HG02970 (cell line): ENCODE data around the gene WEE2.
"Not testable (repeated sequence)": the region's sequence is repeated elsewhere in the genome, so short reads cannot be mapped to it uniquely, and the experiment has no call there.

Experiments used
- ATAC-seq: cut with Tn5 transposase; IDR thresholded peaks from one replicate; pipeline ENCODE4 v1.9.1; 2021; ENCODE audit warnings: mild to moderate bottlenecking, moderate library complexity, moderate number of reproducible peaks; ENCODE audit not compliant: unreplicated experiment, low FRiP score

WEE2 gene

GRCh38 chr7:141689072-141689825, 18.9 kb upstream of the WEE2 start:
- not testable (repeated sequence) for ATAC-seq

DNA sequence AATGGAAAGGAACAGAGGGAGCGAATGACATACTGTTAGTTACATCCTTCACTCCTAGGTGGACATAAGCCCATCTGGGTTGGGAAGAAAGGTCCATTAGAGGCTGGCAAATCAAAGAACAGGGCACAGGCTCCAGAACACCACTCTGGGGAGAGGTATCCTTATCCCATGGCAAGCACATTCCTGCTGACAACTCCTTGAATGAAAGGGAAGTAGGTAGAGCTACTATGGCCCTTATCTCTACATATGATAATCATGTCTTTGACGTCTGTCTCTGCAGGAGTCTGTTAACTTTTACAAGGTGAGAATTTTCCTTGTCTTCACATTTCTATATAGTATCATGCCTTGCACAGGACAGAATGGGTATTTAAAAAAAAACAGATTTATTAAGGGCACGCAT, 16.6 kb upstream of the WEE2 start:
- ATAC-seq: no peak

DNA sequence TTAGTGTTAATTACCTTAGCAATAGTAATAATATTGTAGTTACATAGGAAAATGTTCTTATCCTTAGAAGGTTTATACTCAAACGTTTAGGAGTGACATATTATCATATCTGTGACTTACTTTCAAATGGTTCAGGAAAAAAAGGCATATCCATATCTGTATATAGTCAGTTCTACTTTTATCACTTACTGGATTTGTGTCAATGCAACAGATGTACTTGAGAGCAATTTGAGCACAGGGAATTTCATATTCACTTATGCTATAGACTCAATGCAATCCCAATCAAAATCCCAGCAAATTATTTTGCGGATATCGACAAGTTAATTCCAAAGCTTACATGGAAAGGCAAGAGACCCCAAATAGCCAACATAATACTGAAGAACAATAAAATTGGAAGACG, 16.2 kb upstream of the WEE2 start:
- no peak for ATAC-seq

GRCh38 chr7:141693082-141693481, 15.1 kb upstream of the WEE2 start:
- no peak for ATAC-seq

DNA sequence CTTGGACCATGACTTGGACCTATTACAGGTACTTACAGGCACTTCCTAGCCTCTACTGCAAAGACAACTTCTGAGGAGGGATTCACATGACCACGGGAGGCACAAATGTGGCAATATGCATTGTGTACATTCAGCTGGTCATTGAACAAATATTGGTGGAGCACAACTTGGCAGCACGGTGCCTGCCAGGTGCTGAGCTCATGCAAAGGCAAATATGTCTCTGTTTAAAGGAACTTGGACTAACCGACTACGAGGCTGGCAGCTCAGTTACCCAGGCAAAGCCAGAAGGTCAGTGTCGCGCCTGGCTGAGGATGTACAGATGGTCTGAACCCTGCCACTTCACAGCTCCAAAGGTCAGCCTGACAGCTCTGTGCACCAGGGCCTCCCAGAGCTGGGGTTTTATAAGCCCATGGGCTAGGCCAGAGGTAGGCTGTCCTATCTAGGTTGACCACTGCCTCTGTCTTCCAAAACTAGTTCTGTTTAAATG, 12.3 kb upstream of the WEE2 start:
- ATAC-seq: no peak

- no peak for ATAC-seq
These were observed 11.8 kb upstream of the WEE2 start for GRCh38 chr7:141696348-141696747.

- ATAC-seq: no peak
These were observed 10.8 kb upstream of the WEE2 start for GRCh38 chr7:141697211-141697871.

DNA sequence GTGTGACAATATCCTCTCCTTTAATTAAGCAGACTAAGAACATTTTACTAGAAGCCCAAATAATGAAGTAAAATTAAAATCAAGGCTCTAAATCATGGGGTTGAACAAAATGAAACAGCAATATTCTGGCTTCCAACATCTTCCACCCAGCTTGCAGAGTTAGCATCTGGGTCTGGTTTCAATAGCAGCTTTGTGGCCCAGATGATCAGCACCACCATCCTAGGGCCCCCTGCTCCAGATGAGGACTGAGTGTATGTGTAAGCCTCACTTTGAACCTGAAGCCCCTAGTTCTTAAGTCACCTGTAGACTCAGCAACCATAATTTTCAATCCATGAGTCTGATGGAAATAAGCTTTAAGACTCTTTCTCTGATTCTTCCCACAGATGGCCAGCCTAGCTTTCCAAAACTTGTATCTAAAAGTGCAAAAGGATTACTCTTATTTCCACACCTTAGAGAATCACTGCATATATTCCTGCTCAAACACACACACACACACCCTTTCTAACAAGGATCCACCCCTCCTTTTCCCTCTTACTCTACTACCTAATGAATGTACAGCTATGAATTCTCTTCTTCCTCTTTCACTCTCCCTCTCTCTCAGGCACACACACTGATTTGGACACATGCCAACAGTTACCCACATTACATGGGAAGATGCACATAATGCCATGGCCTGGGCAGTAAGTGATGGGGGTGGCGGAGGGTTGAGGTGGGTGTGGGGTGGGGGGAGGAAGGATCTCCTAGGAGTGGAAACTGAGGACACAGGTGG, 9.7 kb upstream of the WEE2 start:
- ATAC-seq: no peak

DNA sequence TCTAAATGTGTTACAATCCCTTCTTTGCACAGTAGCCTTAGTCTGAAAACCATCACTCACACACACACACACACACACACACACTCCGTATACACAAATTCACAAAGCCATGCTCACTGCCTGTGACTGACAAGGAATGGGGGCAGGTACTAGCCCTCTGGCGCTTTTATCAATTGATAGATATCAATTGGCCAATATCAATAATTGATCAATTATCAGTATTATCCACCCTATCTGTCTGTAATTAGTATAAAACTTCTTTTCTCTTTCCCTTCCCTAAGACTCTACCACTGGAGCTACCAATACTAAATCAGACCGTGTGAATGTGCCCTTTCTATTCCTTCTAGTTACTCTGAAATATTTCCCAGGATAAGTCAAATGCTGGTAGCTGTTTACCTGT, 8.3 kb upstream of the WEE2 start:
- ATAC-seq: no peak

DNA sequence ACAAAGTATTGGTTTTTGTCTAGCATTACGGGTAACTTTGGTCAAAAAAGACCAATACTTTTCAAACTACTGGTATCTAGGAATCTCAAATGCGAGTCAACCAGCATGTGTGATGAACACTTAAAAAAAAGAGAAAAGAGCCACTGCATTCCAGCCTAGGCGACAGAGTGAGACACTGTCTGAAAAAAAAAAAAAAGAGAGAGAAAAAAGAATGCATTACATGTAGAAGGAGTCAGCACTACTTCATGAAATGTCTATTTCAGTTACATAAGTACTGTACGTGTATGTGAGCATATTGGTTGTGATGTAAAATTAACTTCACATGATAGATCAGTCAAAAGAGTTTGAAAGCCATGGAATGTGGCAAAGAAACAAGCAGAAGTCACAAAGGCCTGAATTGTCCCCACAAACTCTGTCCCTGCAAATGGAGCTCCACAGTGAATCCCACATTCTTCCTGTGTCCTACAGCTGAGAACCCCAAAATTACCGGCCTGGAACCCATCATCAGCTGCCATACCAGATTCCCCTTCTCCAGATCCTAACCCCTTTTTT, 7.8 kb upstream of the WEE2 start:
- no peak for ATAC-seq

- ATAC-seq: no peak
These were observed 7.2 kb upstream of the WEE2 start for GRCh38 chr7:141700848-141701371.

DNA sequence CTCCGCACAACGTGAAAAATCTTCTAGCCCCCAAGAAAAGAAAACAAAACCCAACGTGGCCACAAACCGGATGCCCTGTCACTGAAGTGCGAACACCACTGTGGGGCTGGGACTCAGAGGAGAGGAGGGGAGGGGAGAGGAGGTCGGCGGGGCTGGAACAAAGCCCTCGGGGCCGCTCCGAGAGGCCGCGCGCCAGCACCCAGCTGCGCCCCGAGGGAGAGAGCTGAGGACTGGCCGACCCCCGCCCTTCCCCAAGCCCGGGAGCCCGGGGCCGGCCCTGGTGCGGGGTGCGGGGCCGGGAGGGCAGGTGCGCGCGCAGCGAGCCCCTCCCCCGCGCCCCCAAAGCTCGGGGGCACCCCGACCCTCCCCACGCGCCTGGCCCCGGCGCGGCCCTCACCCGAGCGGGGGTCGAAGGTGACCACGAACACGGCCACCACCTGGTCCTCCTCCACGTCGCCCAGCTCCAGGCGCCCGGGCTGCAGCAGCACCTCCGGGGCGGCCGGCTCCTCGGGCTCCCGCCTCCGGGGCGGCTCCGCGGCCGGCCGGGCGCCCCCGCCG, 6.6 kb upstream of the WEE2 start:
- ATAC-seq: peak; percentile 71

DNA sequence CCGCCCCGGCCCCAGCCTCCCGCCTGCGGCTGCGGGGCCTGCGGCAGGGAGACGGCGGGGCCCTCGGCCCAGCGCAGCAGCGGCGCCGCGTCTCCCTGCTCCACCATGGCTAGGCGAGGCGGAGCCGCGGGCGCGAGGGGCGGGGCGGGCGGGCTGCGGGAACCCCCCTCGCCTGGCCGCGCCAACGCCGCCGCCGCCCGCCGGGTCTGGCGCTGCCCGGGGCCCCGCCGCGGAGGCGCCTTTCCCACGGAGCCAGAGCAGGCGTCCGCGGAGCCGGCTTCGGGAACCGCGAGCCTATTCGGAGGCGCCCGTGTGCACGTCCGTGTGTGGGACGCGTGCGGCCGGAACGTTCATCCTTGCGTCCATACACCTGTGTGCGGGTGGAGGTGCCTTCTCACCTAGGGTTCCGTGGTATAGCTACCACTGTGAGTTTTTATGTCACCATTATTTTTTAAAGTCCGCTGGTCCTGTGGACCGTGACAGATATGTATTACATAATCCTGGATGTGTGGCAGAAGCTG, 6.0 kb upstream of the WEE2 start, which contains the start of gene DENND11:
DENND11 (minus strand) TSS at position 120 of the 521 bp plus-strand sequence; CDS start at position 107, 13 bp downstream.
- ATAC-seq: peak; percentile 78

DNA sequence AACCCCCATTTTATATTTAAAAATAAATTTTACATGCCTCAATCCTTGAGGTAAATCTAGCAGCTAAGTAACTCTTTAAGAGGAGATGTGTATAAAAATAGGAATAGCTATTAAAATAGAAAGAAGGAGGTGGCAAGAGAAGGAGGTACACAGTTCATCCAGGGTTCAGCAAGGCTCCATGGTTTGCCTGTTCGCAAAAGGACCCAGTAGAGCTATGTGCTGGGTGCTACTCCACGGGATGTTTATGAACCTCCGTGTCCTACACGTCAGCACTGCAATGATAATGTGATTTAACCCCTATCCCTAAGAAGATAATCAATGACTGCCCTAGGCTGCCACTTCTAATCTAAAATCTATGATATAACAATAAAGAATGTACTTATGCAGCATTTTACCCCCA, 5.3 kb upstream of the WEE2 start:
- ATAC-seq: no peak

DNA sequence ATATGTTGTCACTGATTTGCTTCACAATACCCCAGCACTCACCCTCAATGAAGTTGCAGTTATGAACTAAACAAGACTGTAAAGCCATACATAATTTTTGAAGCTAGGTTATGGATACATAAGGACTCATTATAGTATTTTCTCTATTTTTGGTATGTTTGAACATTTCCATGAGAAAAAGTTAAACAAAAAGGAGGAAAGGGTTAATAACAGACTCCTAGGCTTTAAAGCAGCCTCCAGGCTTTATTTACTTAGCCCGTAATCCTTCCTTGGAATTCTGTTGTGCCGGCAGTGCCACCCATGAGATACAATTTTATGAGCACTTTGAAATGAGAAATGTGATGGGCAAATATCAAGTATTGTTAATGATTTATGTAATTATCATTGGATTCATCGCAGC, 4.0 kb upstream of the WEE2 start:
- ATAC-seq: no peak

DNA sequence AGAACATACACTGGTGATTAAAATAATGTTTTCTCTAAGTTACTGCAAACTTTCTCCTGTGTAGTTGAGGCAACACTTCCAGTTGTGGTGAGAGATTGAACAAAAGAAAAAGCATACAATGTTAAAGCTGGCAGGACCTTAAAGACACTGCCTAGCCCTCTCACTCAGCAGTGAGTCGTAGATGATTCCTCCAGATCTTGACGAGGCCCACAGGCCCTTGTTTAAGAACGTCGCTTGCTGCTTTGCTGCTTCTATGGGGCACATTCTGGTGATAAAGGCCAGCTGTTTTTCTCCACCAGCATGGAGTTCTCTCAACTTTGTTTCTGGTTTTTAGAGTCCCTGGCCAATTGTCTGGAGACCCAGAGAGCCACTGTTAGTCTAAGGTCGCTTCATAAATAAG, 3.4 kb upstream of the WEE2 start:
- no peak for ATAC-seq

DNA sequence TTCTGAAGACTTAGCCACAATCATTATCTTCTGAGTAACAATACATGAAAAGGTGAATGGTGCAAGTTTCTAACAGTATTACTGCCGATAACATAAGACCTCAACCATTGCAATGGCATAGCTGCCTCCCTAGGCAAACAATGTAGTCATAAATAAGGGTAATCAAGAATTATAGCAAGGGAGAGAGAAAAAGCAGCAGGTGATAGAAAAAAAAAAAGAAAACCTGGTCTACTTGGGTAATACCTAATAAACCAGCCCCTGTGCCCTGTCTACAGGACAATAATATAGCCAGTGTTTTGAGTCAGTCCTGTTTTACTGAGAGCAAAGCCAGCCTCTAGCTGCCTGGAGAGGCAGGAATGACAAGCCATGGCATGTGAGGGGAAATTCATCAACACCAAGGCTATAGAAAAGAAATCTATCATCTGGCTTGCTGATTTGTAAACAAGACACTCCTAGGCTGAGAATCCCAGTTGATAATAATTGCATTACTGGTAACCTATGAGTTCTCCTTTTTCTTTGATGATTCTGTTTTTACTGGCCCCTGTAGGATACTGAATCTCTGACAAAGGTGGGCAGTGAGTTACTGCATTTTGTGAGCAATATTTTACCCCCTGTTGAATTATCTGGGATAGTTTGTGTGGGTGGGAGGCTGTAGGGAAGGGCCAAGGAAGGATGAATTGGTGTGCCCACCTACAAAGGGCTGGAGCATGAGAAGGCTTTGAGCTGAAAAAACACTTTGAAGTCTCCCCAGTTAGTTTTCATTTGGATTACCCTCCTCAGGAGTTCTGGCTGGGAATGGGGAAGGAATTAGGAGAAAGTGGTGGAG, 1.7 kb upstream of the WEE2 start:
- no peak for ATAC-seq

- ATAC-seq: no peak
These were observed 1.2 kb downstream of the WEE2 start for GRCh38 chr7:141709318-141709717.

GRCh38 chr7:141709749-141710148, 1.6 kb downstream of the WEE2 start:
- no peak for ATAC-seq
